Measurements from ENCODE around the gene KISS1. TPM values are rescaled to one million over a fixed set of nuclear protein-coding genes. Genes with fewer than 3 reads are reported as not detected.

The KISS1 gene
- total RNA-seq, 1 experiment from 2014 or later: 0.35 TPM

DNA sequence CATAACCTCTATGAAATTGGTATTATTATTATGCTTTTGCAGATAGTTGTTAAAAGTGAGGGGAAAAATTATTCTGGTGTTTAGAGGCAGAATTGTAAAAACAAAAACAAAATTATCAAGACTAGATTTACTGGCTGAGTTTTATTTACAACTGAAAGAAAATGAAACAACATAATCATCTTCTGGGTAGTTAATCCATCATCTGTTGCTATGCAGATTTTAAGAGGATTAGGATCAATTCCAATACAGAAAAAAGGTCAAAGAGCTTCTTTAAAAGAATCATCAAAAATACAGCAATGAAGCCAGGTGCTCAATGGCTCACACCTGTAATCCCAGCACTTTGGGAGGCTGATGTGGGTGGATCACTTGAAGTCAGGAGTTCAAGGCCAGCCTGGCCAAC is 9.2 kb upstream of the KISS1 start:
- Mint-ChIP-seq H3K4me1 (no peaks in the 10 kb centered on the region), H3K4me3 (no peak overlapping the region), H3K27me3 (ENCODE audit: low read depth) (no peaks in the 10 kb centered on the region; the same call in 1 of the 2 replicates), H3K36me3 (no peaks in the 10 kb centered on the region), H3K27ac (no peak overlapping the region), H3K9me3 (no peaks in the 10 kb centered on the region)
- DNase-seq (ENCODE audit: low spot score) (no peak), ATAC-seq (no peak)
- CTCF ChIA-PET: interaction anchor here (0.8 to 6.0 kb wide), 10 partner anchors 9 to 193 kb away, joined by 3 to 159 read pairs (median 14); partner anchors contain the start of genes GOLT1A, PLEKHA6 and REN
- POLR2A ChIA-PET: no interaction called here
- TF ChIP-seq, protein P1, sequence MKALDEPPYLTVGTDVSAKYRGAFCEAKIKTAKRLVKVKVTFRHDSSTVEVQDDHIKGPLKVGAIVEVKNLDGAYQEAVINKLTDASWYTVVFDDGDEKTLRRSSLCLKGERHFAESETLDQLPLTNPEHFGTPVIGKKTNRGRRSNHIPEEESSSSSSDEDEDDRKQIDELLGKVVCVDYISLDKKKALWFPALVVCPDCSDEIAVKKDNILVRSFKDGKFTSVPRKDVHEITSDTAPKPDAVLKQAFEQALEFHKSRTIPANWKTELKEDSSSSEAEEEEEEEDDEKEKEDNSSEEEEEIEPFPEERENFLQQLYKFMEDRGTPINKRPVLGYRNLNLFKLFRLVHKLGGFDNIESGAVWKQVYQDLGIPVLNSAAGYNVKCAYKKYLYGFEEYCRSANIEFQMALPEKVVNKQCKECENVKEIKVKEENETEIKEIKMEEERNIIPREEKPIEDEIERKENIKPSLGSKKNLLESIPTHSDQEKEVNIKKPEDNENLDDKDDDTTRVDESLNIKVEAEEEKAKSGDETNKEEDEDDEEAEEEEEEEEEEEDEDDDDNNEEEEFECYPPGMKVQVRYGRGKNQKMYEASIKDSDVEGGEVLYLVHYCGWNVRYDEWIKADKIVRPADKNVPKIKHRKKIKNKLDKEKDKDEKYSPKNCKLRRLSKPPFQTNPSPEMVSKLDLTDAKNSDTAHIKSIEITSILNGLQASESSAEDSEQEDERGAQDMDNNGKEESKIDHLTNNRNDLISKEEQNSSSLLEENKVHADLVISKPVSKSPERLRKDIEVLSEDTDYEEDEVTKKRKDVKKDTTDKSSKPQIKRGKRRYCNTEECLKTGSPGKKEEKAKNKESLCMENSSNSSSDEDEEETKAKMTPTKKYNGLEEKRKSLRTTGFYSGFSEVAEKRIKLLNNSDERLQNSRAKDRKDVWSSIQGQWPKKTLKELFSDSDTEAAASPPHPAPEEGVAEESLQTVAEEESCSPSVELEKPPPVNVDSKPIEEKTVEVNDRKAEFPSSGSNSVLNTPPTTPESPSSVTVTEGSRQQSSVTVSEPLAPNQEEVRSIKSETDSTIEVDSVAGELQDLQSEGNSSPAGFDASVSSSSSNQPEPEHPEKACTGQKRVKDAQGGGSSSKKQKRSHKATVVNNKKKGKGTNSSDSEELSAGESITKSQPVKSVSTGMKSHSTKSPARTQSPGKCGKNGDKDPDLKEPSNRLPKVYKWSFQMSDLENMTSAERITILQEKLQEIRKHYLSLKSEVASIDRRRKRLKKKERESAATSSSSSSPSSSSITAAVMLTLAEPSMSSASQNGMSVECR (CRISPR knock-in tag; IDR thresholded peaks at IDR 0.05; ENCODE audit: borderline replicate concordance): no peak
- TF ChIP-seq, protein P2, sequence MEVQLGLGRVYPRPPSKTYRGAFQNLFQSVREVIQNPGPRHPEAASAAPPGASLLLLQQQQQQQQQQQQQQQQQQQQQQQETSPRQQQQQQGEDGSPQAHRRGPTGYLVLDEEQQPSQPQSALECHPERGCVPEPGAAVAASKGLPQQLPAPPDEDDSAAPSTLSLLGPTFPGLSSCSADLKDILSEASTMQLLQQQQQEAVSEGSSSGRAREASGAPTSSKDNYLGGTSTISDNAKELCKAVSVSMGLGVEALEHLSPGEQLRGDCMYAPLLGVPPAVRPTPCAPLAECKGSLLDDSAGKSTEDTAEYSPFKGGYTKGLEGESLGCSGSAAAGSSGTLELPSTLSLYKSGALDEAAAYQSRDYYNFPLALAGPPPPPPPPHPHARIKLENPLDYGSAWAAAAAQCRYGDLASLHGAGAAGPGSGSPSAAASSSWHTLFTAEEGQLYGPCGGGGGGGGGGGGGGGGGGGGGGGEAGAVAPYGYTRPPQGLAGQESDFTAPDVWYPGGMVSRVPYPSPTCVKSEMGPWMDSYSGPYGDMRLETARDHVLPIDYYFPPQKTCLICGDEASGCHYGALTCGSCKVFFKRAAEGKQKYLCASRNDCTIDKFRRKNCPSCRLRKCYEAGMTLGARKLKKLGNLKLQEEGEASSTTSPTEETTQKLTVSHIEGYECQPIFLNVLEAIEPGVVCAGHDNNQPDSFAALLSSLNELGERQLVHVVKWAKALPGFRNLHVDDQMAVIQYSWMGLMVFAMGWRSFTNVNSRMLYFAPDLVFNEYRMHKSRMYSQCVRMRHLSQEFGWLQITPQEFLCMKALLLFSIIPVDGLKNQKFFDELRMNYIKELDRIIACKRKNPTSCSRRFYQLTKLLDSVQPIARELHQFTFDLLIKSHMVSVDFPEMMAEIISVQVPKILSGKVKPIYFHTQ (CRISPR knock-in tag; IDR thresholded peaks at IDR 0.05): no peak
- no peak for TF ChIP-seq TCF7 (CRISPR knock-in tag; IDR thresholded peaks at IDR 0.05; ENCODE audit: low read depth)
- TF ChIP-seq KAT7 (CRISPR knock-in tag; IDR thresholded peaks at IDR 0.05; ENCODE audit: borderline replicate concordance): no peak
- TF ChIP-seq HMGA2 (CRISPR knock-in tag; IDR thresholded peaks at IDR 0.05): no peak
- TF ChIP-seq, protein P3, sequence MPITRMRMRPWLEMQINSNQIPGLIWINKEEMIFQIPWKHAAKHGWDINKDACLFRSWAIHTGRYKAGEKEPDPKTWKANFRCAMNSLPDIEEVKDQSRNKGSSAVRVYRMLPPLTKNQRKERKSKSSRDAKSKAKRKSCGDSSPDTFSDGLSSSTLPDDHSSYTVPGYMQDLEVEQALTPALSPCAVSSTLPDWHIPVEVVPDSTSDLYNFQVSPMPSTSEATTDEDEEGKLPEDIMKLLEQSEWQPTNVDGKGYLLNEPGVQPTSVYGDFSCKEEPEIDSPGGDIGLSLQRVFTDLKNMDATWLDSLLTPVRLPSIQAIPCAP (CRISPR knock-in tag; IDR thresholded peaks at IDR 0.05): no peak
- no peak for TF ChIP-seq ZNF138 (CRISPR knock-in tag; conservative IDR thresholded peaks at IDR 0.05)
- TF ChIP-seq, protein P4, sequence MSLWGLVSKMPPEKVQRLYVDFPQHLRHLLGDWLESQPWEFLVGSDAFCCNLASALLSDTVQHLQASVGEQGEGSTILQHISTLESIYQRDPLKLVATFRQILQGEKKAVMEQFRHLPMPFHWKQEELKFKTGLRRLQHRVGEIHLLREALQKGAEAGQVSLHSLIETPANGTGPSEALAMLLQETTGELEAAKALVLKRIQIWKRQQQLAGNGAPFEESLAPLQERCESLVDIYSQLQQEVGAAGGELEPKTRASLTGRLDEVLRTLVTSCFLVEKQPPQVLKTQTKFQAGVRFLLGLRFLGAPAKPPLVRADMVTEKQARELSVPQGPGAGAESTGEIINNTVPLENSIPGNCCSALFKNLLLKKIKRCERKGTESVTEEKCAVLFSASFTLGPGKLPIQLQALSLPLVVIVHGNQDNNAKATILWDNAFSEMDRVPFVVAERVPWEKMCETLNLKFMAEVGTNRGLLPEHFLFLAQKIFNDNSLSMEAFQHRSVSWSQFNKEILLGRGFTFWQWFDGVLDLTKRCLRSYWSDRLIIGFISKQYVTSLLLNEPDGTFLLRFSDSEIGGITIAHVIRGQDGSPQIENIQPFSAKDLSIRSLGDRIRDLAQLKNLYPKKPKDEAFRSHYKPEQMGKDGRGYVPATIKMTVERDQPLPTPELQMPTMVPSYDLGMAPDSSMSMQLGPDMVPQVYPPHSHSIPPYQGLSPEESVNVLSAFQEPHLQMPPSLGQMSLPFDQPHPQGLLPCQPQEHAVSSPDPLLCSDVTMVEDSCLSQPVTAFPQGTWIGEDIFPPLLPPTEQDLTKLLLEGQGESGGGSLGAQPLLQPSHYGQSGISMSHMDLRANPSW (CRISPR knock-in tag; conservative IDR thresholded peaks at IDR 0.05; ENCODE audit: low read depth): no peak
- TF ChIP-seq, protein P5, sequence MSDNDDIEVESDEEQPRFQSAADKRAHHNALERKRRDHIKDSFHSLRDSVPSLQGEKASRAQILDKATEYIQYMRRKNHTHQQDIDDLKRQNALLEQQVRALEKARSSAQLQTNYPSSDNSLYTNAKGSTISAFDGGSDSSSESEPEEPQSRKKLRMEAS (CRISPR knock-in tag; IDR thresholded peaks at IDR 0.05): no peak
- TF ChIP-seq, protein P6, sequence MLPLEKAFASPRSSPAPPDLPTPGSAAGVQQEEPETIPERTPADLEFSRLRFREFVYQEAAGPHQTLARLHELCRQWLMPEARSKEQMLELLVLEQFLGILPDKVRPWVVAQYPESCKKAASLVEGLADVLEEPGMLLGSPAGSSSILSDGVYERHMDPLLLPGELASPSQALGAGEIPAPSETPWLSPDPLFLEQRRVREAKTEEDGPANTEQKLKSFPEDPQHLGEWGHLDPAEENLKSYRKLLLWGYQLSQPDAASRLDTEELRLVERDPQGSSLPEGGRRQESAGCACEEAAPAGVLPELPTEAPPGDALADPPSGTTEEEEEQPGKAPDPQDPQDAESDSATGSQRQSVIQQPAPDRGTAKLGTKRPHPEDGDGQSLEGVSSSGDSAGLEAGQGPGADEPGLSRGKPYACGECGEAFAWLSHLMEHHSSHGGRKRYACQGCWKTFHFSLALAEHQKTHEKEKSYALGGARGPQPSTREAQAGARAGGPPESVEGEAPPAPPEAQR (CRISPR knock-in tag; IDR thresholded peaks at IDR 0.05): no peak
- TF ChIP-seq, protein P7, sequence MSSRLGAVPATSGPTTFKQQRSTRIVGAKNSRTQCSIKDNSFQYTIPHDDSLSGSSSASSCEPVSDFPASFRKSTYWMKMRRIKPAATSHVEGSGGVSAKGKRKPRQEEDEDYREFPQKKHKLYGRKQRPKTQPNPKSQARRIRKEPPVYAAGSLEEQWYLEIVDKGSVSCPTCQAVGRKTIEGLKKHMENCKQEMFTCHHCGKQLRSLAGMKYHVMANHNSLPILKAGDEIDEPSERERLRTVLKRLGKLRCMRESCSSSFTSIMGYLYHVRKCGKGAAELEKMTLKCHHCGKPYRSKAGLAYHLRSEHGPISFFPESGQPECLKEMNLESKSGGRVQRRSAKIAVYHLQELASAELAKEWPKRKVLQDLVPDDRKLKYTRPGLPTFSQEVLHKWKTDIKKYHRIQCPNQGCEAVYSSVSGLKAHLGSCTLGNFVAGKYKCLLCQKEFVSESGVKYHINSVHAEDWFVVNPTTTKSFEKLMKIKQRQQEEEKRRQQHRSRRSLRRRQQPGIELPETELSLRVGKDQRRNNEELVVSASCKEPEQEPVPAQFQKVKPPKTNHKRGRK (CRISPR knock-in tag; IDR thresholded peaks at IDR 0.05; ENCODE audit: borderline replicate concordance): no peak
- TF ChIP-seq FOXK1 (CRISPR knock-in tag; IDR thresholded peaks at IDR 0.05): no peak
- no peak for TF ChIP-seq ATF1 (CRISPR knock-in tag; IDR thresholded peaks at IDR 0.05)
- TF ChIP-seq, protein P8, sequence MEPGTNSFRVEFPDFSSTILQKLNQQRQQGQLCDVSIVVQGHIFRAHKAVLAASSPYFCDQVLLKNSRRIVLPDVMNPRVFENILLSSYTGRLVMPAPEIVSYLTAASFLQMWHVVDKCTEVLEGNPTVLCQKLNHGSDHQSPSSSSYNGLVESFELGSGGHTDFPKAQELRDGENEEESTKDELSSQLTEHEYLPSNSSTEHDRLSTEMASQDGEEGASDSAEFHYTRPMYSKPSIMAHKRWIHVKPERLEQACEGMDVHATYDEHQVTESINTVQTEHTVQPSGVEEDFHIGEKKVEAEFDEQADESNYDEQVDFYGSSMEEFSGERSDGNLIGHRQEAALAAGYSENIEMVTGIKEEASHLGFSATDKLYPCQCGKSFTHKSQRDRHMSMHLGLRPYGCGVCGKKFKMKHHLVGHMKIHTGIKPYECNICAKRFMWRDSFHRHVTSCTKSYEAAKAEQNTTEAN (CRISPR knock-in tag; IDR thresholded peaks at IDR 0.05): no peak
- no peak for TF ChIP-seq EMX1 (CRISPR knock-in tag; IDR thresholded peaks at IDR 0.05)
- TF ChIP-seq, protein P9, sequence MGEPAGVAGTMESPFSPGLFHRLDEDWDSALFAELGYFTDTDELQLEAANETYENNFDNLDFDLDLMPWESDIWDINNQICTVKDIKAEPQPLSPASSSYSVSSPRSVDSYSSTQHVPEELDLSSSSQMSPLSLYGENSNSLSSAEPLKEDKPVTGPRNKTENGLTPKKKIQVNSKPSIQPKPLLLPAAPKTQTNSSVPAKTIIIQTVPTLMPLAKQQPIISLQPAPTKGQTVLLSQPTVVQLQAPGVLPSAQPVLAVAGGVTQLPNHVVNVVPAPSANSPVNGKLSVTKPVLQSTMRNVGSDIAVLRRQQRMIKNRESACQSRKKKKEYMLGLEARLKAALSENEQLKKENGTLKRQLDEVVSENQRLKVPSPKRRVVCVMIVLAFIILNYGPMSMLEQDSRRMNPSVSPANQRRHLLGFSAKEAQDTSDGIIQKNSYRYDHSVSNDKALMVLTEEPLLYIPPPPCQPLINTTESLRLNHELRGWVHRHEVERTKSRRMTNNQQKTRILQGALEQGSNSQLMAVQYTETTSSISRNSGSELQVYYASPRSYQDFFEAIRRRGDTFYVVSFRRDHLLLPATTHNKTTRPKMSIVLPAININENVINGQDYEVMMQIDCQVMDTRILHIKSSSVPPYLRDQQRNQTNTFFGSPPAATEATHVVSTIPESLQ (CRISPR knock-in tag; IDR thresholded peaks at IDR 0.05): no peak
- no peak for TF ChIP-seq ZNF396 (CRISPR knock-in tag; IDR thresholded peaks at IDR 0.05; ENCODE audit: borderline replicate concordance)
- TF ChIP-seq ZBTB21 (CRISPR knock-in tag; IDR thresholded peaks at IDR 0.05; ENCODE audit: borderline replicate concordance): no peak
